Astrocyte (in vitro differentiated cells and primary cell): ENCODE measurements around the gene THSD7B. TPM values are rescaled to one million over a fixed set of nuclear protein-coding genes. Genes with fewer than 3 reads are reported as not detected.
A peak's percentile ranks its signal among the peaks of the same experiment; 100 is the strongest.

Experiments
- DNase-seq: peaks from one replicate; pipeline ENCODE4 v3.0.0-alpha.2; 2010; ENCODE audit warnings: low read depth
- FAIRE-seq: peaks from 2 replicates; lab custom pipeline; 2011; peaks lifted over from hg19 to GRCh38; lab: Jason Lieb, UNC
- H2AFZ ChIP-seq: 2 replicates; pipeline ENCODE4 v1.6.0; 2012; ENCODE audit warnings: low read depth, low read length, inconsistent platforms
- H3K27ac ChIP-seq: 2 replicates; pipeline ENCODE4 v1.5.1; 2011; ENCODE audit warnings: low read depth, low read length, inconsistent platforms
- H3K27me3 ChIP-seq: 2 replicates; pipeline ENCODE4 v1.6.0; 2011; ENCODE audit warnings: low read length, inconsistent platforms; ENCODE audit not compliant: insufficient read depth
- H3K36me3 ChIP-seq: 2 replicates; pipeline ENCODE4 v1.5.1; 2011; ENCODE audit warnings: low read length, inconsistent platforms; ENCODE audit not compliant: insufficient read depth
- H3K4me1 ChIP-seq: 2 replicates; pipeline ENCODE4 v1.5.1; 2011; ENCODE audit warnings: low read length, inconsistent platforms; ENCODE audit not compliant: insufficient read depth
- H3K4me2 ChIP-seq: 2 replicates; pipeline ENCODE4 v1.6.0; 2012; ENCODE audit warnings: low read length, inconsistent platforms
- H3K4me3 ChIP-seq: 2 replicates; pipeline ENCODE4 v1.5.1; 2011; ENCODE audit warnings: low read depth, mild to moderate bottlenecking, low read length, inconsistent platforms; ENCODE audit not compliant: insufficient read depth
- H3K79me2 ChIP-seq: 2 replicates; pipeline ENCODE4 v1.6.0; 2012; ENCODE audit warnings: mild to moderate bottlenecking, low read length, inconsistent platforms; ENCODE audit not compliant: insufficient read depth
- H3K9ac ChIP-seq: 2 replicates; pipeline ENCODE4 v1.6.0; 2012; ENCODE audit warnings: mild to moderate bottlenecking, low read length, inconsistent platforms
- H3K9me3 ChIP-seq: 2 replicates; pipeline ENCODE4 v1.5.1; 2012; ENCODE audit warnings: low read depth, mild to moderate bottlenecking, low read length, inconsistent platforms; ENCODE audit not compliant: insufficient read depth
- H4K20me1 ChIP-seq: 2 replicates; pipeline ENCODE4 v1.6.0; 2012; ENCODE audit warnings: low read length, inconsistent platforms; ENCODE audit not compliant: insufficient read depth
- H3K27ac Mint-ChIP-seq: one replicate; pipeline ENCODE4 v1.8.0; 2021; ENCODE audit warnings: mild to moderate bottlenecking, mixed read lengths; ENCODE audit not compliant: unreplicated experiment
- H3K27me3 Mint-ChIP-seq: one replicate; pipeline ENCODE4 v1.8.0; 2021; ENCODE audit warnings: low read depth, mixed read lengths; ENCODE audit not compliant: unreplicated experiment
- H3K36me3 Mint-ChIP-seq: one replicate; pipeline ENCODE4 v1.8.0; 2021; ENCODE audit warnings: low read depth, mixed read lengths; ENCODE audit not compliant: unreplicated experiment
- H3K4me1 Mint-ChIP-seq: one replicate; pipeline ENCODE4 v1.8.0; 2021; ENCODE audit warnings: low read depth, mixed read lengths; ENCODE audit not compliant: unreplicated experiment
- H3K4me3 Mint-ChIP-seq: one replicate; pipeline ENCODE4 v1.8.0; 2021; ENCODE audit warnings: mild to moderate bottlenecking, moderate library complexity, mixed read lengths; ENCODE audit not compliant: unreplicated experiment
- H3K9me3 Mint-ChIP-seq: one replicate; pipeline ENCODE4 v1.8.0; 2021; ENCODE audit warnings: mild to moderate bottlenecking, mixed read lengths; ENCODE audit not compliant: unreplicated experiment
- EZH2 ChIP-seq: IDR thresholded peaks from 2 replicates; pipeline ENCODE4 v1.6.1; 2012; ENCODE audit warnings: mild to moderate bottlenecking, low read length, inconsistent platforms; ENCODE audit not compliant: insufficient read depth
- total RNA-seq: library from RNA; stranded (reverse); gene quantifications from 2 replicates; pipeline ENCODE4 v1.2.1, GENCODE V29; 2021
- TF ChIP-seq, protein P1 (sequence below): IDR thresholded peaks from 2 replicates; pipeline ENCODE4 v1.5.1; 2011; ENCODE audit warnings: low read depth, mild to moderate bottlenecking, inconsistent platforms, low read length, moderate library complexity; ENCODE audit not compliant: insufficient read depth

THSD7B gene
- total RNA-seq, 1 donor from 2014 or later, result 0.18 TPM

GRCh38 chr2:137250401-137250800 lies 485.1 kb downstream of the THSD7B start:
- H3K36me3 ChIP-seq, result no peaks in the 10 kb centered on the region
- no peak for DNase-seq
- no peak overlapping the region for H3K9ac ChIP-seq
- H3K9me3 ChIP-seq, result no peaks in the 10 kb centered on the region
- no peaks in the 10 kb centered on the region for H3K9me3 Mint-ChIP-seq
- no peaks in the 10 kb centered on the region for H3K36me3 Mint-ChIP-seq
- no peaks in the 10 kb centered on the region for H4K20me1 ChIP-seq
- peaks cover 6% of the 10 kb centered on the region for H3K4me1 ChIP-seq
- no peak overlapping the region for H3K4me3 Mint-ChIP-seq
- H2AFZ ChIP-seq, result no peak overlapping the region
- no peak overlapping the region for H3K4me2 ChIP-seq
- H3K27me3 Mint-ChIP-seq, result no peaks in the 10 kb centered on the region
- H3K27me3 ChIP-seq, result no peaks in the 10 kb centered on the region
- TF ChIP-seq, protein P1, sequence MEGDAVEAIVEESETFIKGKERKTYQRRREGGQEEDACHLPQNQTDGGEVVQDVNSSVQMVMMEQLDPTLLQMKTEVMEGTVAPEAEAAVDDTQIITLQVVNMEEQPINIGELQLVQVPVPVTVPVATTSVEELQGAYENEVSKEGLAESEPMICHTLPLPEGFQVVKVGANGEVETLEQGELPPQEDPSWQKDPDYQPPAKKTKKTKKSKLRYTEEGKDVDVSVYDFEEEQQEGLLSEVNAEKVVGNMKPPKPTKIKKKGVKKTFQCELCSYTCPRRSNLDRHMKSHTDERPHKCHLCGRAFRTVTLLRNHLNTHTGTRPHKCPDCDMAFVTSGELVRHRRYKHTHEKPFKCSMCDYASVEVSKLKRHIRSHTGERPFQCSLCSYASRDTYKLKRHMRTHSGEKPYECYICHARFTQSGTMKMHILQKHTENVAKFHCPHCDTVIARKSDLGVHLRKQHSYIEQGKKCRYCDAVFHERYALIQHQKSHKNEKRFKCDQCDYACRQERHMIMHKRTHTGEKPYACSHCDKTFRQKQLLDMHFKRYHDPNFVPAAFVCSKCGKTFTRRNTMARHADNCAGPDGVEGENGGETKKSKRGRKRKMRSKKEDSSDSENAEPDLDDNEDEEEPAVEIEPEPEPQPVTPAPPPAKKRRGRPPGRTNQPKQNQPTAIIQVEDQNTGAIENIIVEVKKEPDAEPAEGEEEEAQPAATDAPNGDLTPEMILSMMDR, result no peak
- TF ChIP-seq EZH2, result no peak
- FAIRE-seq, result no peak
- H3K4me1 Mint-ChIP-seq, result peaks cover 5% of the 10 kb centered on the region
- H3K4me3 ChIP-seq, result no peak overlapping the region
- H3K79me2 ChIP-seq, result no peaks in the 10 kb centered on the region
- H3K27ac ChIP-seq, result no peak overlapping the region
- no peak overlapping the region for H3K27ac Mint-ChIP-seq

DNA sequence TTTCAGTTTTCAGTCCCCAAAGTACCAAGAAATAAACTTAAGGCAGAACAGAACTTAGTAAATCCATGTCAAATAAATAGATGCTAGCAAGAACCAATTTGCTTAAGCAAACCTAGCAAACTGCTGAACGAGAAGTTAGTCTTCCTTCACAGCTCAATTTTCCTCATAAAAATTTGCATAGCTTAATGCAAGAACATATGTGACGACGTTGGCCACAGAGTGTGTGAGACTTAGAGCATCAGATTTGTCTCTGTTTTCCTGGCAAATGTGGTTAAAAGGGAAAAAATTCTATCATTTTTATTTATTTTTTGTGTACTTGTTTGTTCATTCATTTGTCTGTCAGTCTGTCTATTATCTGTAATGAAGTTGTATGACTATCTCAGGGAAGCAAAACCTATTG lies 485.7 kb downstream of the THSD7B start:
- H3K27me3 Mint-ChIP-seq, result no peaks in the 10 kb centered on the region
- H3K36me3 Mint-ChIP-seq, result no peaks in the 10 kb centered on the region
- H3K4me2 ChIP-seq, result no peak overlapping the region
- no peak overlapping the region for H2AFZ ChIP-seq
- H3K27ac ChIP-seq, result no peak overlapping the region
- H3K79me2 ChIP-seq, result no peaks in the 10 kb centered on the region
- H3K4me1 ChIP-seq, result peaks cover 11% of the 10 kb centered on the region
- no peaks in the 10 kb centered on the region for H3K9me3 Mint-ChIP-seq
- no peak overlapping the region for H3K9ac ChIP-seq
- no peaks in the 10 kb centered on the region for H3K27me3 ChIP-seq
- no peak for DNase-seq
- H3K9me3 ChIP-seq, result no peaks in the 10 kb centered on the region
- no peak overlapping the region for H3K4me3 ChIP-seq
- H4K20me1 ChIP-seq, result no peaks in the 10 kb centered on the region
- FAIRE-seq, result no peak
- TF ChIP-seq EZH2, result no peak
- TF ChIP-seq, protein P1, result no peak
- no peak overlapping the region for H3K4me3 Mint-ChIP-seq
- H3K4me1 Mint-ChIP-seq, result peaks cover 7% of the 10 kb centered on the region
- no peak overlapping the region for H3K27ac Mint-ChIP-seq
- no peaks in the 10 kb centered on the region for H3K36me3 ChIP-seq

DNA sequence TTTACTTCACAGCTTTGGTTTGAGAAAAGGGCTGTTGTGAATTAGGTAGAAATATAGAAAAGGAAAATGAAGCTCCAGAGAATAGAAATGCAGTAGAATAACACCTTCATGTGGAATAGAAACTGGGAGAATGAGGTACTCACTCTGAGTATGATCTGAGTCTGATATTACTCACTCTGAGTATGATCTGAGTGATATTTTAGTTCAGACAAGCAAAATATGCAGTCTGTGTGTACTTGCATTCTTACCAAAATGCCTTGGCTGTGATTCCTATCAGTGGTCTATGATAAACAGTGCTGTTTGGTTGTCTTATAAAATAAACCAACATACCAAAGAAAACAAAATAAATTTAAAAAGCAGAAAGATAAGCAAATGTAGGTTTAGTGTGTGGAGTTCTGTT lies 487.6 kb downstream of the THSD7B start:
- peaks cover 7% of the 10 kb centered on the region for H3K4me1 Mint-ChIP-seq
- FAIRE-seq (no peak), DNase-seq (peak; percentile 57)
- no peaks in the 10 kb centered on the region for H3K36me3 Mint-ChIP-seq
- H3K4me3 Mint-ChIP-seq, result no peak overlapping the region
- no peaks in the 10 kb centered on the region for H4K20me1 ChIP-seq
- H3K4me2 ChIP-seq, result peak overlapping the region; percentile 29
- H3K27ac ChIP-seq, result no peak overlapping the region
- H3K9ac ChIP-seq, result no peak overlapping the region
- no peaks in the 10 kb centered on the region for H3K27me3 Mint-ChIP-seq
- no peaks in the 10 kb centered on the region for H3K9me3 ChIP-seq
- H3K27me3 ChIP-seq, result no peaks in the 10 kb centered on the region
- peak overlapping the region; percentile 63 for H3K27ac Mint-ChIP-seq
- peaks cover 11% of the 10 kb centered on the region for H3K4me1 ChIP-seq
- H2AFZ ChIP-seq, result no peak overlapping the region
- no peaks in the 10 kb centered on the region for H3K9me3 Mint-ChIP-seq
- H3K79me2 ChIP-seq, result no peaks in the 10 kb centered on the region
- no peak overlapping the region for H3K4me3 ChIP-seq
- TF ChIP-seq, protein P1, result no peak
- TF ChIP-seq EZH2, result no peak
- no peaks in the 10 kb centered on the region for H3K36me3 ChIP-seq
